Erythroblast (primary cell): ENCODE data around the gene SLPI.

Source experiments
- GATA1 ChIP-seq: IDR thresholded peaks from 2 replicates; pipeline ENCODE4 v1.6.1; 2011; ENCODE audit warnings: low read depth, mild to moderate bottlenecking, control low read depth, low read length, moderate library complexity
- POLR2A ChIP-seq: IDR thresholded peaks from 2 replicates; pipeline ENCODE4 v1.6.1; 2011; ENCODE audit warnings: mild to moderate bottlenecking, low read length

DNA sequence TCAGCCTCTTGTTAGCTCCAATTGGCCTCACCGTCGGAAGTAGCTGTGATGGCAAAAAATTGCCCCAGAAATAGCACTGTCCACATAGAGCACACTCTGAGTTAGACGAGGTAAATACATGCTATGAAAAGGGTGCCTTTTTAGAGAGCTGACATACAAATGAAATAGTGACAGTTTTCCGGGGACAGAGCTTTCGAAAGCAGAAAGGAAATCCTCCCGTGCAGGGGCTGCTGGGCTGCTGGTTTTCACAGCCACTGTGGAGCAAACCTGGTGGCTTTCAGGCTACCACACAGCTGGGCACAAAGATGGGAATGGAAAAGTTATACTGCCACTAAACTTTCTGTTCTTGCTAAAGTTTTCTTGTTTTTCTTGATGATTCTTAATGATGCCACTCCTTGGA is 8.3 kb downstream of the SLPI start:
- no peak for TF ChIP-seq POLR2A
- TF ChIP-seq GATA1 = no peak
